HG03432 (cell line): ENCODE data around the gene DPYSL5.
"Not testable (repeated sequence)": the region's sequence is repeated elsewhere in the genome, so short reads cannot be mapped to it uniquely, and the experiment has no call there.

ENCODE experiments used
- ATAC-seq: cut with Tn5 transposase; IDR thresholded peaks from one replicate; pipeline ENCODE4 v1.9.1; 2021; ENCODE audit warnings: mild to moderate bottlenecking, moderate library complexity; ENCODE audit not compliant: unreplicated experiment

The DPYSL5 gene

GRCh38 chr2:26873286-26873983 is 25.5 kb downstream of the DPYSL5 start:
- no peak for ATAC-seq

GRCh38 chr2:26874514-26874913 is 26.6 kb downstream of the DPYSL5 start:
- ATAC-seq: no peak

- ATAC-seq: no peak
These were observed 27.2 kb downstream of the DPYSL5 start for GRCh38 chr2:26875065-26875634.

DNA sequence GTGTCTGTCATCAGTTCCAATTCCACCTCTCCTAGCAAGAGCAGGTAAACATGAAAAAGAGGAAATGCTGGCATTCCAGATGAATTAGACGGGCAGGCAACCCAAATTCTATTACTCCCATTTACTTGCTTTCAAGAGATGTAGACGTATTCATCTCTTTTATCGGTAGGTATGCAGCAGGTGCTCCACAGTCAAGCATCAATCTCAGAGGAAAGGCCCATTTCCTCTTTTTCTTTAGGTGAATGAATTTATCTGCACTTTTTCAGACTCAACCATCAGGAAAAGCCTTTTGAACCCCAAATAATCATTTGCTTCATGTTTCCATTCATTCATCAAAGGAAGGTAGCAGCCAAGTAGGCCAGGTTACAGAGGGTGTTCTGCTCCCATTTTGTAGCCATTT is 27.9 kb downstream of the DPYSL5 start:
- no peak for ATAC-seq

DNA sequence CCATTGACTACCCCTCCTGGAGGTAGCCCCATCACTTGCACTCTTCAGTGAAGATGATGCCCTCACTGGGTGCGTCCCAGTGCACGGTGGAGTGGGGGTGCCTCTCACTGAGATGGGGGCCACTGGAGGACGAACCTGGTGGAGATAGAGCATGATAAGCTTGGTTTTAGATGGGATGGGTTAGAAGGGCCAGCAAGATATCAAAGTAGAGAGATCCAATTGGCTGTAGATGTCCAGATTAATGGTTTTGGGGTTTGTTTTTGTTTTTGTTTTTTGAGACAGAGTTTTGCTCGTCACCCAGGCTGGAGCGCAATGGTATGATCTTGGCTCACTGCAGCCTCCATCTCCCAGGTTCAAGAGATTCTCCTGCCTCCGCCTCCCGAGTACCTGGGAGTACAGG is 28.3 kb downstream of the DPYSL5 start:
- no peak for ATAC-seq

DNA sequence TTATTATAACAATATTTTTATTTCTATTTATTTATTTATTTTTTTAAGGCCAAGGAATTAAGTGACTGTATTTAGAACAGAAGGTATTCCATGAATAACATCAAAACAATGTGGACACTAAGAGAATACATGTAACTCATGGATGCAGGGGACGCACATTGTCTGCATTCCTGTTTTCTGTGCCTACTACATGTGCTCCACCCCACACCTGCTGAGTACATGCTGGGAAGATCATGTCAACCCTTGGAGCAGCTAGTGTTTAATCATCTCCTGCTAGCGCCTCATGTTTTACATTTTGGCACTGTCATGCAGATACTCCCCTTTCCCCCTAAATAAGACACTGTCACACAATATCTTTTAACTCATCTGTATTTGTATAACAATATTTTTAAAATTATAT is 29.3 kb downstream of the DPYSL5 start:
- ATAC-seq: no peak

GRCh38 chr2:26880161-26880560 is 32.2 kb downstream of the DPYSL5 start:
- no peak for ATAC-seq

DNA sequence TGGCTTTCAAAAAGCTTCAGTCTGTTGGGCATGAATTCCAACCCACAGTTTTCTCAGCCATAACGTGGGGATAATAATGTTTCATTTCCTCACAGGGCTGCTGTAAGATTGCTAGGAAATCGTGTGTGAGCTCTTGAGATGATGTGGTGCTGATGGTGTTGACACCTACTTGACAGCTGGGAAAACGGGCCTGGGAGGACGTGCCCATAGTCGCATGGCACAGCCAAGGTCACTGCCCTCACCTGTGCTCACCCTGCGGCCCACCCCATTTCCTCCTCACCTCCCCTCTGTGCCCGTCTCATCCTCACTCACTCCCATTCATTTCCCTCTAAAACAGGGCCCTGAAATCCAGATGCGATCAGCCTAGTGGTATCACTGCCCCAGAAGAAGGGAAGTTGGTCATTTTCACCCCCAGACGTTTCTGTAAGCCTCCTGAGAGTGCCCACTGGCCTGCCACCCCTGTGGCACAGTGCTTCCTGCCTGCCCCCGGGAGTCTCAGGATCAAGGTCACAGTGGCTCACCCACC is 33.0 kb downstream of the DPYSL5 start:
- no peak for ATAC-seq

DNA sequence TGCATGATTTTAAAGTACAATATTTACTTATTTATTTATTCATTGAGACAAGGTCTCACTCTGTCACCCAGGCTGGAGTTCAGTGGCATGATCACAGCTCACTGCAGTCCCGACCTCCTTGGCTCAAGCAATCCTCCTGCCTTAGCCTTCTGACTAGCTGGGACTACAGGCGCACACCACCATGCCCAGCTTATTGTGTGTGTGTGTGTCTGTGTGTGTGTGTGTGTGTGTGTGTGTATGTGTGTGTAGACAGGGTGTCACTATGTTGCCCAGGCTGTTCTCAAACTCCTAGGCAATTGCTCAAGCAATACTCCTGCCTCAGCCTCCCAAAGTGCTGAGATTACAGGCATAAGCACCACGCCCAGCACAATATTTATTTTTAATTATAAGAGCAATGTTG is 34.3 kb downstream of the DPYSL5 start:
- not testable (repeated sequence) for ATAC-seq

- no peak for ATAC-seq
These were observed 36.0 kb downstream of the DPYSL5 start for GRCh38 chr2:26883956-26884355.

- ATAC-seq: no peak
These were observed 36.6 kb downstream of the DPYSL5 start for GRCh38 chr2:26884486-26884885.

DNA sequence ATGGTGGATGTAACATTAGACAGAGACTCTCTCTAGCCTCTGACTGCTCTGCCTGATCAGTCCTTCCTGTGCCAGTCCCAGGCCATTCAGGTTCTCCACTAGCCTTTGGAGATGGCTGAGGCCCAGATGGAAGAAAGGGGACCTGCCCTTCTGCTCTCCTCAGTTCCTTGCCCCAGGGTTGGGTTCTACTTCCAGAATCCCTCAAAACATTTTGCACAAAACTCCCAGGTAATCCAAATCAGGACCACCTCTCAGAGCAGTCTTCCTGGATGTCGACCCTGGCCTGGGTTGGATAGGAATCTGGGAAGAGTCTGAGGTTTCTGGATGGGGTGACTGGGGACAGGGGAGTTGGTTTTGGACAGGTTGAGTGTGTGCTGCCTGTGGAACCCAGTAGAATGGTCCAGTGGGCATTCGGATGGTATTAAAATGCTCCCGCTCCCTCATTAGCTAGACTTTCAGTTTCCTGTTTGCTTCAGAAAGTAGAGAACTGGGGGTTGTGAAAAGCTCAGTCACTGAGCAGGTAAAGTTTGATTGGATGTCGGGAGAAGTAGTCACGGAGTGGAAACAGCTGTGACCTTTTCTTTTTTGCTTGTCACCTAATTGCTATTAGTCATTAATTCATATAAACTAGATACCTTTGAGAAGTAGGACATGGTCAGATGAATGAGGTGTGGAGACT is 37.9 kb downstream of the DPYSL5 start:
- no peak for ATAC-seq

DNA sequence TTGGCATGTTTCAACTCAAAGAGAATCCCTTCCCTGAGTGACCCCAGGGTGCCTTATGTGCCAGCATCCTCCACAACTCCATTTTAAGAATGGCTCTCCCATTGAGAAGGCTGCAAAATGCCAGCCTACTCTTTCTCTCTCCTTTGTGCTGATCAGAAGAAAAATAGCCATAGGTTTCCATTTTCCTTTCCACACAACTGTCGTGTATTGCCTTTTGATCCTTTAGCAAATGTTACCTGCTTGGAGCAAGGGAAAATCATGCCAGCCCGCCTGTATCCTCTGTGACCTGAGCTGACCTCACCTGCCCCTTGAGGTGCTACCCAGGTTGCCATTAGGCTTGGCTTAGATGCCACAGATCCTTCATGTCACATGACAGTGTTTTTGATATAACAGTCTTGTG is 38.8 kb downstream of the DPYSL5 start:
- no peak for ATAC-seq

DNA sequence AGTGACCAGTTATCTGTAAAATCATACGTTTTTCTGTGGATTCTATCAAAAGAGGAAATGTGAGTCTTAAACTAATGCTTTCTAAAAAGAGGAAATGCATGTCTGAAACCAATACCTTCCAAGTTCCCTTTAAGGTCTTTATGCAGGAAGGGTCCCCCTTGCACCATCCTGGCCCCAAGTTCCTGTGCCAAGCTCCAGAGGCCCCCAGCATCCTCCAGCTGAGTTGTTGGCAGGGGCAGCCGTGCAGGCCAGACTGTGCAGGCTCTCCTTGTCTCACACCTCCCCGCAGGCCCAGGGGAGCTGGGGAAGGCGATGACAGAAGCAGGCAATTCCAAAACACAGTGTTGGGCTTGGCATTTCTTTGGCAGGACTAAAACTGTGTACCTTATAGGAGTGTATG is 39.2 kb downstream of the DPYSL5 start:
- no peak for ATAC-seq

GRCh38 chr2:26889796-26890195 is 41.9 kb downstream of the DPYSL5 start:
- no peak for ATAC-seq

DNA sequence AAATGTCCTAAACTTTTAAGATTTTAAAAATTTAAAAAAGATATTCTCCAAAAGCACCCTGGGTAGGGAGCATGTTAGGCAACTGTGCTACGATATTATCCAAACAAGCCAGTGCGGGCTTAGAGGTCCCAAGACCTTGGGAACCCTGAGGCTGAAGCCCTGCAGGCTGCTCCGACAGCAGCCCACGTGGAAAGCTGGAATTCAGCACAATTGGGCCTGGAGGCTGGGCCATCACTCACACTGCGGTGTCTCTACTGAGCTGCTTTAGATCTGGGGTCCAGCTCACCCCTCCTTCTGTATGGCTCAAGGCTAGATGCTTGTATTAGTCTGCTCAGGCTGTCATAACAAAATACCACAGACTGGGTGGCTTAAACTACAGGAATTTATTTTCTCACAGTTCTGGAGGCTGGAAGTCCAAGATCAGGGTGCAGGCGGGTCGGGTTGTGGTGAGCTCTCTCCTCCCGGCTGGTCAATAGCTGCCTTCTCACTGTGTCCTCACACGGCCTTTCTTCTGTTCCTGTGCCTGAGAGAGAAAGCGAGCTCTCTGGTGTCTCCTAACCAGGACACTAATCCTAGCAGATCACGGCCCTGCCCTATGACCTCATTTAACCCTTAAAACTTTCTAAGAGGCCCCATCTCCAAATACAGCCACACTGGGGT is 42.5 kb downstream of the DPYSL5 start:
- ATAC-seq: no peak

DNA sequence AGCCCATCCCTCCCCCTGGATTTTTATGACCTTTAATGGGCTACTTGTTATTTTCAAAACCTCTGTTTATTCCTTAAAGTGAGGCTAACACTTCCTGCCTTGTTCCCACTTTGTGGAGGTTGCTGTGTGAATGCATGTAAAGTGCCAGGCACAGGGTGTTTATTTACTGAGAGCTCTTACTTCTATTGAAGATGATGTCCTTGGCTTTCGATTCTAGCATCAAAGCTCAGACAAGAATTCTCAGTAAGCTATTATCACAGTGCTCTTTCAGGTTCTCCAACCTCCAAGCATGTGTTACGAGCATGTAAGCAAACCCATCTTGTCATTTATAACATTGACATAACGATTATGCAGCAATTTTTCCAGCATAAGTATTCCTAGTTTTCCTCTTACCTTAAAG is 44.2 kb downstream of the DPYSL5 start:
- ATAC-seq: no peak

GRCh38 chr2:26892922-26893524 is 45.1 kb downstream of the DPYSL5 start:
- ATAC-seq: no peak

GRCh38 chr2:26894136-26894535 is 46.2 kb downstream of the DPYSL5 start:
- ATAC-seq: no peak

GRCh38 chr2:26897807-26898479 is 50.0 kb downstream of the DPYSL5 start:
- no peak for ATAC-seq
